K562 (cell line): ENCODE data around the gene MAPKAPK3. TPM values are rescaled to one million over a fixed set of nuclear protein-coding genes. Genes with fewer than 3 reads are reported as not detected.

Experiments used
- CC2D1A ChIP-seq: fragments of 450-650 bp; IDR thresholded peaks from 2 replicates; pipeline ENCODE4 v1.6.1; 2017; ENCODE audit warnings: mild to moderate bottlenecking
- CHD4 ChIP-seq: fragments of 200-600 bp; sonication (generic); IDR thresholded peaks from 3 replicates; pipeline ENCODE4 v1.6.1; 2012; ENCODE audit warnings: low read depth, mild to moderate bottlenecking, mixed read lengths, low read length, inconsistent platforms; ENCODE audit not compliant: insufficient read depth, insufficient replicate concordance, poor library complexity, severe bottlenecking
- CREB1 ChIP-seq, 2 experiments: sonication (generic) in 1 of 2; formaldehyde crosslinking in 1 of 2; IDR thresholded peaks; 2 replicates each; pipeline versions ENCODE4 v1.6.1 to v1.8.0; 2012 to 2022; ENCODE audit warnings: inconsistent platforms in 1 of 2, mild to moderate bottlenecking in 1 of 2, missing genetic modification reagents in 1 of 2, moderate library complexity in 1 of 2
- FOSL1 ChIP-seq: fragments of 200-800 bp; sonication (Bioruptor generic); conservative IDR thresholded peaks from 2 replicates; pipeline ENCODE4 v1.6.1; 2016; ENCODE audit warnings: missing genetic modification characterization, missing compliant biosample characterization
- GABPA ChIP-seq: fragments of 200-800 bp; sonication (Bioruptor generic); conservative IDR thresholded peaks from 2 replicates; pipeline ENCODE4 v1.6.1; 2016; ENCODE audit warnings: low read depth, missing genetic modification characterization, missing compliant biosample characterization
- GABPB1 ChIP-seq: sonication (generic); formaldehyde crosslinking; IDR thresholded peaks from 2 replicates; pipeline ENCODE4 v1.8.0; 2022; ENCODE audit warnings: mild to moderate bottlenecking, missing genetic modification reagents
- GTF2F1 ChIP-seq: IDR thresholded peaks from 2 replicates; pipeline ENCODE4 v1.6.1; 2011; ENCODE audit warnings: low read depth, low read length, improper control_type of control experiment
- KAT2B ChIP-seq: IDR thresholded peaks from one replicate; pipeline ENCODE4 v1.6.1; 2012; ENCODE audit warnings: low read depth, mild to moderate bottlenecking, control low read depth, inconsistent platforms, low read length, moderate library complexity
- MAFF ChIP-seq: IDR thresholded peaks from 2 replicates; pipeline ENCODE4 v1.6.1; 2012; ENCODE audit warnings: low read length, improper control_type of control experiment
- MYBL2 ChIP-seq, 2 experiments: fragments of 450-650 bp in 1 of 2; sonication (generic) in 1 of 2; formaldehyde crosslinking in 1 of 2; IDR thresholded peaks; 2 replicates each; pipeline versions ENCODE4 v1.6.1 to v1.8.1; 2017 to 2022; ENCODE audit warnings: borderline replicate concordance in 1 of 2, inconsistent platforms in 1 of 2, low read depth in 1 of 2, mild to moderate bottlenecking in 1 of 2, missing genetic modification reagents in 1 of 2, moderate library complexity in 1 of 2
- SPI1 ChIP-seq: IDR thresholded peaks from 2 replicates; pipeline ENCODE4 v1.6.1; 2011; ENCODE audit warnings: low read depth, low read length, control low read depth, borderline replicate concordance
- TRIM24 ChIP-seq, 2 experiments: fragments of 450-650 bp; IDR thresholded peaks; 2 replicates each; pipeline ENCODE4 v1.6.1; 2016
- TSHZ1 ChIP-seq: fragments of 250-450 bp; sonication (Bioruptor Pico); IDR thresholded peaks from 2 replicates; pipeline ENCODE4 v1.4.0; 2020; ENCODE audit warnings: mild to moderate bottlenecking, moderate library complexity
- U2AF1 ChIP-seq: fragments of 200-400 bp; formaldehyde crosslinking; optimal IDR thresholded peaks from 2 replicates; pipeline ENCODE3; 2017; ENCODE audit warnings: mild to moderate bottlenecking, low read depth, low read length, moderate library complexity
- ZNF449 ChIP-seq: fragments of 250-450 bp; sonication (Bioruptor Pico); IDR thresholded peaks from 2 replicates; pipeline ENCODE4 v1.8.0; 2022; ENCODE audit warnings: moderate library complexity, mild to moderate bottlenecking, inconsistent platforms
- ZNF644 ChIP-seq: fragments of 200-800 bp; sonication (Bioruptor generic); IDR thresholded peaks from 2 replicates; pipeline ENCODE4 v1.6.1; 2016; ENCODE audit warnings: low read depth, missing genetic modification characterization, missing compliant biosample characterization
- polyA plus RNA-seq, 8 experiments: library from polyadenylated mRNA; depleted of rRNA in 4 of 8; stranded (reverse) in 5 of 8; unstranded in 3 of 8; fragments of >200 nt; fragmentation: Nextera tagmentation in 2 of 8; fragmentation: Illumina TruSeq in 1 of 8; extraction: Ambion mirVana in 2 of 8; extraction: Trizol in 1 of 8; gene quantifications; 2 replicates each; pipeline versions ENCODE4 v1.2.1 to v1.2.3, GENCODE V29; 2011 to 2014; ENCODE audit warnings: inconsistent platforms in 1 of 8, missing spikeins in 1 of 8
- total RNA-seq, 7 experiments: library from RNA; depleted of rRNA in 6 of 7; stranded (reverse); fragments of >200 nt in 6 of 7; fragmentation: Illumina TruSeq in 2 of 7; extraction: Trizol in 2 of 7; gene quantifications; 2 replicates each; pipeline versions ENCODE4 v1.2.1 to v1.2.3, GENCODE V29; 2011 to 2021; ENCODE audit warnings: low replicate concordance in 1 of 7
- TF ChIP-seq, protein P1 (sequence below): fragments of 250-450 bp; sonication (Bioruptor Pico); IDR thresholded peaks from 2 replicates; pipeline ENCODE4 v1.5.0; 2021; ENCODE audit warnings: mild to moderate bottlenecking, moderate library complexity

The MAPKAPK3 gene
- total and polyA plus RNA-seq, 9 of the 15 experiments (the other 6 are each of a cell fraction or from before 2014, with no cell fraction given): 8.0 to 56.4 (median 41.2) TPM

- TF ChIP-seq TRIM24 (IDR thresholded peaks at IDR 0.05) (no peak), MAFF (no peak), U2AF1 (no peak), ZNF449 (CRISPR knock-in tag) (no peak), GABPA (peak; percentile 81), CREB1 (IDR thresholded peaks at IDR 0.05) (peak; percentile 51), CREB1 (CRISPR knock-in tag; IDR thresholded peaks at IDR 0.05) (no peak; the same call in 1 of the 2 replicates), CC2D1A (peak; percentile 97; the same call in 1 of the 2 replicates), GTF2F1 (0 out of 2 replicates have a peak, but pooled peaks have one; percentile 34), SPI1 (no peak), TSHZ1 (CRISPR knock-in tag) (no peak), FOSL1 (tag) (peak; percentile 49), KAT2B (no peak), GABPB1 (no peak; the same call in 1 of the 2 replicates), CHD4 (no peak), MYBL2 (IDR thresholded peaks at IDR 0.05; ENCODE audit: low read depth) (no peak), MYBL2 (CRISPR knock-in tag; IDR thresholded peaks at IDR 0.05; ENCODE audit: borderline replicate concordance) (no peak), ZNF644 (tag) (0 out of 2 replicates have a peak, but pooled peaks have one; percentile 36)
- TF ChIP-seq, protein P1, sequence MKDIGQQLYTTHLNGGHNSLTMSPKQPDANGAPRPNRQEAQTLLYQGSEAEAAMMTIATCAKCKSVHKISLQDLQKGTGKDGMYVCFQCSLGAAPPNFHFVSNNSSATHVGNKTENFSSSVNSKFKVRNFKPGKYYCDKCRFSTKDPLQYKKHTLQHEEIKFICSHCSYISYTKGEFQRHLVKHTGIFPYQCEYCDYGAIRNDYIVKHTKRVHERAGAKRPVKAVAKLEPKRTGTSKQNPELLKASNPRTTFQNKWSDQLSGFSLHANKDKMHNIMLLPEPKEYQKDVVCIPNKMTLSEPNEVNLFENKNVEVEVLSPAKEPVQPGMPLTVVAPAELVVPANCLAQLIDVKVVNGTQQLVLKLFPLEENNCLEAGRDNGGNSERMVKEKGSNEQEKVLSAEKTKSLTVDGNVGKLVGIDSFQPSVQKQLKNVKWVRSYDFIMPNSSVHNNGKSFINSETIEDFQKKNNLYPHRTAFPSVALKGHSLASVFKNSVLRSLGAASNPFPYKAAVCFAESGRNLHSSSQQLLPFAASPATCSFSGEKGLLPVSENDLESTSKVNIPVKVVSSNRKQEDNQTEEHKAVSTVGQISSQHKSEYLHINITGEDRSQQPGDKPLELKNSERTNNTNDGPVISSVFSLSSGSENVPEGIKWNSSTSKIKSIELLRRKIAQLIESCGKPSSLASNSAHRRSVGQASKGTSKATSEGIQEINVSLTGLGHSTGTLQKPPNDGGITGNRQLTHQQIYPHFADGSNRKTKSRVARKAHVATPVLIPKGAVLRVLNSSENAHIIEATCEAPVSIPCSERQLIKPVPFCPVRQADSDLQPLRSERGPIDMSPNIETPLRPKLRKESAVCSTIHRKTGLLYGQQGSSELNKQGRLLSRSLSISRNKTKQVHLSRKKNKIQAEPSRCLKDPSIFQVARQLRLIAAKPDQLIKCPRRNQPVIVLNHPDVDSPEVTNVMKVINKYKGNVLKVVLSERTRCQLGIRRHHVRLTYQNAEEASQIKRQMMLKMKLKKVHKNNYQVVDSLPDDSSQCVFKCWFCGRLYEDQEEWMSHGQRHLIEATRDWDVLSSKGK: no peak
These were observed 5.3 kb upstream of the MAPKAPK3 start, which contains the start of gene CISH (continued) for GRCh38 chr3:50611464-50612233.
